CD4-positive, alpha-beta T cell (primary cell): ENCODE data around the gene THG1L. TPM values are rescaled to one million over a fixed set of nuclear protein-coding genes. Genes with fewer than 3 reads are reported as not detected.

Source experiments
- ATAC-seq: fragments of 200-7000 bp; cut with Tn5 transposase; one replicate; pipeline ENCODE4 v1.10.0; 2022; ENCODE audit warnings: mild to moderate bottlenecking; ENCODE audit not compliant: poor library complexity
- CTCF ChIA-PET: fragments of 350-600 bp; sonication (Branson Sonifier 250); formaldehyde crosslinking; loops from one replicate; lab custom pipeline; 2021; ENCODE audit warnings: antibody characterized with exemption, inconsistent platforms; lab: Charles Lee
- POLR2A ChIA-PET: fragments of 350-600 bp; sonication (Branson Sonifier 250); formaldehyde crosslinking; loops from one replicate; lab custom pipeline; 2021; ENCODE audit warnings: antibody characterized with exemption, inconsistent platforms; lab: Charles Lee
- DNase-seq, 14 experiments: peaks; one replicate each; pipeline ENCODE4 v3.0.0-alpha.2; 2013 to 2020; ENCODE audit warnings: mixed read lengths in 2 of 14
- H3K27ac ChIP-seq, 2 donors: one replicate each; pipeline versions ENCODE4 v1.5.1 to v1.7.0; 2013; ENCODE audit warnings: low read length in 2 of 2, low read depth in 1 of 2, mild to moderate bottlenecking in 1 of 2
- H3K27me3 ChIP-seq, 2 experiments: 1 replicate in 1 of 2; 2 replicates in 1 of 2; pipeline versions ENCODE4 v1.6.1 to v1.7.0; 2013; ENCODE audit warnings: low read length in 2 of 2, control low read depth in 1 of 2, mild to moderate bottlenecking in 1 of 2, moderate library complexity in 1 of 2; ENCODE audit not compliant: insufficient read depth in 2 of 2, control insufficient read depth in 1 of 2
- H3K36me3 ChIP-seq: one replicate; pipeline ENCODE4 v1.6.1; 2013; ENCODE audit warnings: low read length, control low read depth; ENCODE audit not compliant: insufficient read depth
- H3K4me1 ChIP-seq: one replicate; pipeline ENCODE4 v1.6.1; 2013; ENCODE audit warnings: low read length, control low read depth; ENCODE audit not compliant: insufficient read depth
- H3K4me3 ChIP-seq: one replicate; pipeline ENCODE4 v1.5.1; 2013; ENCODE audit warnings: mild to moderate bottlenecking, low read length, moderate library complexity
- H3K9me3 ChIP-seq, 2 experiments: 1 replicate in 1 of 2; 2 replicates in 1 of 2; pipeline versions ENCODE4 v1.6.1 to v1.7.0; 2013; ENCODE audit warnings: low read length in 2 of 2, mild to moderate bottlenecking in 2 of 2, control low read depth in 1 of 2, moderate library complexity in 1 of 2; ENCODE audit not compliant: control insufficient read depth in 1 of 2, insufficient read depth in 1 of 2
- H3K27ac Mint-ChIP-seq: one replicate; pipeline ENCODE4 v1.8.0; 2020; ENCODE audit warnings: mixed read lengths
- H3K27me3 Mint-ChIP-seq: one replicate; pipeline ENCODE4 v1.8.0; 2021; ENCODE audit warnings: mixed read lengths
- H3K36me3 Mint-ChIP-seq: one replicate; pipeline ENCODE4 v1.8.0; 2021; ENCODE audit warnings: low read depth, mixed read lengths
- H3K4me1 Mint-ChIP-seq: one replicate; pipeline ENCODE4 v1.8.0; 2021; ENCODE audit warnings: low read depth, mixed read lengths
- H3K4me3 Mint-ChIP-seq: one replicate; pipeline ENCODE4 v1.8.0; 2020; ENCODE audit warnings: mild to moderate bottlenecking, mixed read lengths
- H3K9me3 Mint-ChIP-seq: one replicate; pipeline ENCODE4 v1.8.0; 2020; ENCODE audit warnings: mixed read lengths
- intact Hi-C, 2 experiments: fragments of 100-400 bp; cut with DNase I in 1 of 2; cut with micrococcal nuclease in 1 of 2; formaldehyde crosslinking; loops; one replicate each; pipeline versions ENCODE4 v1.15.1 to v1.9.0; 2023 to 2025; cut with DNase I, micrococcal nuclease
- total RNA-seq, 174 experiments: library from RNA in 2 of 174; stranded (reverse) in 2 of 174; gene quantifications; one replicate each; pipeline ENCODE4 v1.2.3 and lab custom pipeline; 2021 to 2026
- TF ChIP-seq, protein P1 (sequence below): fragments of 200-600 bp; IDR thresholded peaks from one replicate; pipeline ENCODE4 v1.8.0; 2022; ENCODE audit warnings: antibody characterized with exemption, mild to moderate bottlenecking

The THG1L gene
- total RNA-seq, 2 experiments from 2014 or later, result 4.1 to 4.6 TPM

DNA sequence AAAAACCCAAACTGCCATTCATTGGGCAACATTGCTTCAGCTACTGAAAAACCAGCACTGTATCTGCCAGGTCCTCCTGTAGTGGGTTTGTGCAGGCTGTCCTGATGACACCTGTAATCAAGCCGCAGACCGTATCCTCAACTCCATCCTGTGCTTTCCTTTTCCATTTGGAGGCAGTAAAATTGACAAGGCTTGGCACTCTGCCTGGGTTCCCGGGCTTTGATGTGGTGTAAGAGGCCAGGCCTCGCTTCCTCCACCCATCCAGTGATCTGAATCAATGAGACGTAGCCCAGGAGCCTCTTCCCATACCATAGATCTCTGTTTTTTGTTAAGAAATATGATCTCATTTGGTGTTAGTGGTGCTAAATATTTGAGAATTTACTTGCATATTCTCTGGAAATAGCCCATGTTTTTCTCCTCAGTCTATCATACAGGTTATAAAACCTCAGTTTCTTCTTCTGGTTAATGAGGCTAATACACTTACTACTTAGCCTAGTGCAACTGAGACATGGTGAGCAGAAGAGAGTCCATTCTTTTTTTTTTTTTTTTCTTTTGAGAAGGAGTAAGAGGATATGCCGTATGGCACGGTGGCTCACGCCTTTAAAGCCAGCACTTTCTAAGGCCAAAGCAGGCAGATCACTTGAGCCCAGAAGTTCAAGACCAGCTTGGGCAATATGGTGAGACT lies 47.0 kb downstream of the THG1L start:
- Histone ChIP-seq H3K27ac (no peak overlapping the region), H3K9me3 (no peaks in the 10 kb centered on the region), H3K36me3 (no peaks in the 10 kb centered on the region), H3K4me3 (no peak overlapping the region), H3K27me3 (no peaks in the 10 kb centered on the region), H3K4me1 (no peaks in the 10 kb centered on the region)
- Mint-ChIP-seq H3K36me3 (no peaks in the 10 kb centered on the region), H3K27me3 (no peaks in the 10 kb centered on the region), H3K4me1 (peaks cover 5% of the 10 kb centered on the region), H3K9me3 (no peaks in the 10 kb centered on the region), H3K4me3 (no peak overlapping the region), H3K27ac (no peak overlapping the region)
- ATAC-seq, result no peak
- no peak for DNase-seq
- POLR2A ChIA-PET, result no interaction called here
- TF ChIP-seq, protein P1, sequence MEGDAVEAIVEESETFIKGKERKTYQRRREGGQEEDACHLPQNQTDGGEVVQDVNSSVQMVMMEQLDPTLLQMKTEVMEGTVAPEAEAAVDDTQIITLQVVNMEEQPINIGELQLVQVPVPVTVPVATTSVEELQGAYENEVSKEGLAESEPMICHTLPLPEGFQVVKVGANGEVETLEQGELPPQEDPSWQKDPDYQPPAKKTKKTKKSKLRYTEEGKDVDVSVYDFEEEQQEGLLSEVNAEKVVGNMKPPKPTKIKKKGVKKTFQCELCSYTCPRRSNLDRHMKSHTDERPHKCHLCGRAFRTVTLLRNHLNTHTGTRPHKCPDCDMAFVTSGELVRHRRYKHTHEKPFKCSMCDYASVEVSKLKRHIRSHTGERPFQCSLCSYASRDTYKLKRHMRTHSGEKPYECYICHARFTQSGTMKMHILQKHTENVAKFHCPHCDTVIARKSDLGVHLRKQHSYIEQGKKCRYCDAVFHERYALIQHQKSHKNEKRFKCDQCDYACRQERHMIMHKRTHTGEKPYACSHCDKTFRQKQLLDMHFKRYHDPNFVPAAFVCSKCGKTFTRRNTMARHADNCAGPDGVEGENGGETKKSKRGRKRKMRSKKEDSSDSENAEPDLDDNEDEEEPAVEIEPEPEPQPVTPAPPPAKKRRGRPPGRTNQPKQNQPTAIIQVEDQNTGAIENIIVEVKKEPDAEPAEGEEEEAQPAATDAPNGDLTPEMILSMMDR, result no peak
- intact Hi-C loops, result no loop called here
- CTCF ChIA-PET, result interaction anchor here (0.7 kb wide), 1 partner anchor 1378 kb away, joined by 7 read pairs; no protein-coding TSS in a partner anchor

DNA sequence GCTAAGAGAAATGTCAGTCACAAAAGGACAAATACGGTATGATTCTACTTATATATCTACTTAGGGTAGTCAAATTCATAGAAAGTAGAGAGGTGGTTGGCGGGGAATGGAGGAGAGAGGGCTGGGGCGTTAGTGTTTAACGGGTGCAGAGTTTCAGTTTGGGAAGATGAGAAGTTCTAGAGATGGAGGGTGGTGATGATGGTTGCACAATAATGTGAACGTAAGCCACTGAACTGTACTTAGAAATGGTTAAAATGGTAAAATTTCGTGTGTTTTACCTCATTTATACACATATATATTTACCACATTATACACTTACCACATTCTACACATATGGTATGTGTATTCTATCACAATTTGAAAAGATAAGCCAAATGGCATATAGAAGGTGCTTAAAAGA lies 48.0 kb downstream of the THG1L start:
- intact Hi-C loops, result no loop called here
- no peak for ATAC-seq
- no peaks in the 10 kb centered on the region for H3K27me3 ChIP-seq
- no peaks in the 10 kb centered on the region for H3K9me3 ChIP-seq
- no peak for DNase-seq
- Mint-ChIP-seq H3K27me3 (no peaks in the 10 kb centered on the region), H3K9me3 (no peaks in the 10 kb centered on the region), H3K4me3 (no peak overlapping the region), H3K4me1 (peaks cover 5% of the 10 kb centered on the region), H3K27ac (no peak overlapping the region), H3K36me3 (peaks cover 8% of the 10 kb centered on the region)
- no peak overlapping the region for H3K27ac ChIP-seq
- POLR2A ChIA-PET, result no interaction called here
- TF ChIP-seq, protein P1, result no peak
- no peaks in the 10 kb centered on the region for H3K36me3 ChIP-seq
- H3K4me1 ChIP-seq, result no peaks in the 10 kb centered on the region
- no peak overlapping the region for H3K4me3 ChIP-seq
- CTCF ChIA-PET, result interaction anchor here (0.7 kb wide), 1 partner anchor 1377 kb away, joined by 7 read pairs; no protein-coding TSS in a partner anchor

DNA sequence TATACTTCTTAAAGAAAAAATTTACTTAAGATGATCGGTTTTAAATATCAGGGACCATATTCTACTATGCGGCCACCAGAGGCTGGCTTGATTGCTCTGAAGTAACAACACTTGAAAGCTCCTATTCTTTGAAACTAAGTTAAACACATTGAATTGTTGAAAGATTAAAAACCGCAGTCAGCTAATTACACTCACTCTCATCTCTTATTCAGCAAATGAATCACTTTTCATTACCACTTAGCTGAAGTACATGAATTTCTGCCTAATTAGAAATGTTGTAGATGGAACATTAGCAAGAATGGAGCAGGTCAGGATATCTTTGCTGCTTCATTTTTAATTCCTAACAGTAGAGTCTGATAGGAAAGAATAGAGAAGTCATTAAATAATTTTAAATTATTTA lies 54.6 kb downstream of the THG1L start:
- Mint-ChIP-seq H3K4me3 (no peak overlapping the region), H3K9me3 (no peaks in the 10 kb centered on the region), H3K36me3 (peaks cover 64% of the 10 kb centered on the region), H3K4me1 (no peaks in the 10 kb centered on the region), H3K27ac (no peak overlapping the region), H3K27me3 (no peaks in the 10 kb centered on the region)
- peaks cover 31% of the 10 kb centered on the region for H3K36me3 ChIP-seq
- H3K27me3 ChIP-seq, result no peaks in the 10 kb centered on the region
- POLR2A ChIA-PET, result no interaction called here
- no peak overlapping the region for H3K4me3 ChIP-seq
- no peaks in the 10 kb centered on the region for H3K9me3 ChIP-seq
- no peak overlapping the region for H3K27ac ChIP-seq
- CTCF ChIA-PET, result no interaction called here
- TF ChIP-seq, protein P1, result no peak
- DNase-seq (no peak), ATAC-seq (no peak)
- intact Hi-C loops, result no loop called here
- H3K4me1 ChIP-seq, result no peaks in the 10 kb centered on the region

Other genes starting within 250 kb of the THG1L start
- gene ADAM19, start 155.6 kb upstream of the THG1L start, total RNA-seq, result 10 to 100 TPM; 26.7 to 29.1 TPM
- not detected for gene SOX30, start 79.0 kb upstream of the THG1L start, total RNA-seq
- not detected for gene C5orf52, start 59.9 kb upstream of the THG1L start, total RNA-seq
- gene LSM11, start 12.3 kb downstream of the THG1L start, total RNA-seq, result under 1 TPM; 0.49 to 0.70 TPM
- 10 to 100 TPM; 89.9 to 91.3 TPM for gene CLINT1, start 127.7 kb downstream of the THG1L start, total RNA-seq